Nephron progenitor cell (in vitro differentiated cells): Measurements from ENCODE around the gene ARL6.
A peak's percentile ranks its signal among the peaks of the same experiment; 100 is the strongest.

Experiments
- DNase-seq: peaks from one replicate; pipeline ENCODE4 v3.0.0; 2021
- H3K27ac Mint-ChIP-seq: 2 replicates; pipeline ENCODE4 v1.8.0; 2021; ENCODE audit warnings: mild to moderate bottlenecking, moderate library complexity, mixed read lengths
- H3K27me3 Mint-ChIP-seq: 2 replicates; pipeline ENCODE4 v1.8.0; 2021; ENCODE audit warnings: mild to moderate bottlenecking, low read depth, mixed read lengths; ENCODE audit not compliant: poor library complexity
- H3K36me3 Mint-ChIP-seq: 2 replicates; pipeline ENCODE4 v1.8.0; 2021; ENCODE audit warnings: low read depth, mixed read lengths
- H3K4me1 Mint-ChIP-seq: 2 replicates; pipeline ENCODE4 v1.8.0; 2021; ENCODE audit warnings: mixed read lengths
- H3K4me3 Mint-ChIP-seq: 2 replicates; pipeline ENCODE4 v1.8.0; 2021; ENCODE audit warnings: mild to moderate bottlenecking, moderate library complexity, mixed read lengths
- H3K9me3 Mint-ChIP-seq: 2 replicates; pipeline ENCODE4 v1.8.0; 2021; ENCODE audit warnings: mild to moderate bottlenecking, moderate library complexity, mixed read lengths
- TF ChIP-seq, protein P1 (sequence below): fragments of 200-600 bp; sonication (generic); IDR thresholded peaks from 2 replicates; pipeline ENCODE4 v1.5.0; 2021; ENCODE audit warnings: antibody characterized with exemption

The ARL6 gene

DNA sequence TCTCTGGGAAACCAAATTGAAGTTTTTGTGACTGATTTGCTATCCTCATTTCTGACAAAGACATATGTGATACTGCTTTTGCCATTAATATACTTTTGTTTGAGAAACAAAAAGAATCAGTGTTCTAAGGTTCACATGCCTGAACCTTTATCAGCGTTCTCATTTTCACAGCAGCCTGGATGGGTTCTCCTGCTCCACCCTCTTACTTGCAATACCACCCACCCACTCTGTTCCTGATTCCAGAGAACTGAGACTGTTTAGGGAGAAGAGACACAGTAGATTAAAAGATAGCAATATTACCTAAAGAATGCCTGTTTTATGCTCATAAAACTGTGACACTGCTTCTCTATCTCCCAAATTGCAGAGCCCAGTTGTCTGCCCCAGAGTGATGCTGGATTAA is 25.8 kb upstream of the ARL6 start:
- TF ChIP-seq, protein P1, sequence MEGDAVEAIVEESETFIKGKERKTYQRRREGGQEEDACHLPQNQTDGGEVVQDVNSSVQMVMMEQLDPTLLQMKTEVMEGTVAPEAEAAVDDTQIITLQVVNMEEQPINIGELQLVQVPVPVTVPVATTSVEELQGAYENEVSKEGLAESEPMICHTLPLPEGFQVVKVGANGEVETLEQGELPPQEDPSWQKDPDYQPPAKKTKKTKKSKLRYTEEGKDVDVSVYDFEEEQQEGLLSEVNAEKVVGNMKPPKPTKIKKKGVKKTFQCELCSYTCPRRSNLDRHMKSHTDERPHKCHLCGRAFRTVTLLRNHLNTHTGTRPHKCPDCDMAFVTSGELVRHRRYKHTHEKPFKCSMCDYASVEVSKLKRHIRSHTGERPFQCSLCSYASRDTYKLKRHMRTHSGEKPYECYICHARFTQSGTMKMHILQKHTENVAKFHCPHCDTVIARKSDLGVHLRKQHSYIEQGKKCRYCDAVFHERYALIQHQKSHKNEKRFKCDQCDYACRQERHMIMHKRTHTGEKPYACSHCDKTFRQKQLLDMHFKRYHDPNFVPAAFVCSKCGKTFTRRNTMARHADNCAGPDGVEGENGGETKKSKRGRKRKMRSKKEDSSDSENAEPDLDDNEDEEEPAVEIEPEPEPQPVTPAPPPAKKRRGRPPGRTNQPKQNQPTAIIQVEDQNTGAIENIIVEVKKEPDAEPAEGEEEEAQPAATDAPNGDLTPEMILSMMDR = no peak
- Mint-ChIP-seq H3K27ac (no peak overlapping the region), H3K4me3 (no peak overlapping the region), H3K4me1 (peaks cover 51% of the 10 kb centered on the region), H3K27me3 (peaks cover 6% of the 10 kb centered on the region), H3K9me3 (no peaks in the 10 kb centered on the region), H3K36me3 (no peaks in the 10 kb centered on the region)
- no peak for DNase-seq

DNA sequence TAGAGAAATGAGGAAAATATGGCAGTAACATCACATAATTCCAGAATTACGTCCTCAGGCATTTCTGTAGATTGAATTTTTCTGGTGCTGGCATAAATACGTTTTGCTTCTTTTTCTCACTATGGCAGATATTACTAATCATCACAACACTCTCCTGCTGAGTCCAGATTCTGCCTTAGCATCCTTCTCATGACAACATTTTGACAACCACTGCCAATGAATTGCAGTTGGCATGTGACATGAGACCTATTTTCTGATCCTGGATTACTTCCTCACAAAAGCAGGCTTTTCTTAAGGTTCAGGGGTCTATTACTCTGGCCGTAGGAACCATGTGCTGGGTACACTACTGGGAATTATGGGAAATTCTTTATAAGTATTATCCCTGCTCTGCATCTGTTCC is 22.5 kb upstream of the ARL6 start:
- Mint-ChIP-seq H3K4me3 (no peak overlapping the region), H3K27me3 (peaks cover 9% of the 10 kb centered on the region), H3K9me3 (no peaks in the 10 kb centered on the region), H3K36me3 (no peaks in the 10 kb centered on the region), H3K4me1 (peaks cover 45% of the 10 kb centered on the region), H3K27ac (no peak overlapping the region)
- TF ChIP-seq, protein P1 = no peak
- DNase-seq = no peak

DNA sequence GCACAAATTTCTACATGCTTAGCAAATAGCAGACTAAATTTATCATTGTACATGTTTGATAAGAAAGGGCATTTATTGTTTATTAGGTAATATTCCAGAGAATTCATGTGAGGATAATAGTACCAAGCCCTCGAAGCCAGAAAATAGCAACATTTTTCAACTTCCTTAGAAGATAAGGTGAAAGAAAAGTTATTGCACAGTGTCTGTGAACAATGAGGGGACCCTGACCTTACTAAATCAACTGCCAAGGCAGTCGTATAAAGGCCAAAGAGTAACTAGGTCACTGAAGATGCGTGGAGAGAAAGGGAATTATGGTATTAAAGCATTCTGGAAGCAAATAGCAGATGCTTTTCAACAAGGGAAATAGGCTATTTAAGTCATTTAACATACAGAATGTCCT is 20.3 kb upstream of the ARL6 start:
- Mint-ChIP-seq H3K9me3 (no peaks in the 10 kb centered on the region), H3K4me1 (peaks cover 23% of the 10 kb centered on the region), H3K27ac (no peak overlapping the region), H3K27me3 (peaks cover 9% of the 10 kb centered on the region), H3K36me3 (no peaks in the 10 kb centered on the region), H3K4me3 (no peak overlapping the region)
- TF ChIP-seq, protein P1 = no peak
- no peak for DNase-seq

DNA sequence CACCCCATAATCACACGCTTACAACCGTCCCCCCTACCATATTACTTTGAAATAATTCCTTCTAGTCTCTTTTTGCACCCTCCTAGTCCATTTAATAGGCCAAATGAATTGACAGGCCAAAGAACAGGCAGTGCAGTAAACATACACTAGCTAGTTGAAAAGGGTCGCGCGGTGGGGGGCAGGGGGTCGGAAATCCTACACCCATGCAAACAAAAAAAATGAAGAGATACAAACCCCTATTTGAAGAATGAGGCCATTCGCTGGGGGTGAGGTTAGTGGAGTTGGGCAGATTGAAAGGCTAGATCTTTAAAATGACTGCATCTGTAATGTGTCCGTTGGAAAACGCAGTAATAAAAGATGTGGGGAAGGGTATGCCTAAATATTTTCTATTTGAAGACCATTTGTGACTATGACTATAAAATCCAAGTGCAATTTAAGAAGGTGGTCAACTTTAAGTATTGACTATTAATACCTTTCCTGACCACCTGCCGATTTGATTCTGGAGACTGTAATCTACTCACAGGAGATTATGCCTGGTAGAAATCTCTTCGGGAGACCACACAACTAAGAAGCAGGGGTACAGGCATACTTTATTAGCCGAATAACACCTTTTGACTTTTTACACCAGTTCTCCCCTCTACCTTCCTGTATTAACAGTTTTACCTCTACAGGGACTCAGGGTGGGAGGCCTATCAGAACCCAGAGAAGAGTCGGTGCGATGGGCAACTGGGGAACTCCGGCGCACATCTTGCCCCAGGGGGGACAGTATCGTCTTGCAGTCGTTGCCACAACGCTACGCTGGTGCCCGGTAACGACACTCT is 762 bp upstream of the ARL6 start:
- Mint-ChIP-seq H3K4me1 (peaks cover 42% of the 10 kb centered on the region), H3K27me3 (peaks cover 4% of the 10 kb centered on the region), H3K4me3 (peak overlapping the region; percentile 99), H3K36me3 (peaks cover 1% of the 10 kb centered on the region), H3K9me3 (no peaks in the 10 kb centered on the region), H3K27ac (peak overlapping the region; percentile 100)
- TF ChIP-seq, protein P1 = no peak
- DNase-seq = peak; percentile 19

DNA sequence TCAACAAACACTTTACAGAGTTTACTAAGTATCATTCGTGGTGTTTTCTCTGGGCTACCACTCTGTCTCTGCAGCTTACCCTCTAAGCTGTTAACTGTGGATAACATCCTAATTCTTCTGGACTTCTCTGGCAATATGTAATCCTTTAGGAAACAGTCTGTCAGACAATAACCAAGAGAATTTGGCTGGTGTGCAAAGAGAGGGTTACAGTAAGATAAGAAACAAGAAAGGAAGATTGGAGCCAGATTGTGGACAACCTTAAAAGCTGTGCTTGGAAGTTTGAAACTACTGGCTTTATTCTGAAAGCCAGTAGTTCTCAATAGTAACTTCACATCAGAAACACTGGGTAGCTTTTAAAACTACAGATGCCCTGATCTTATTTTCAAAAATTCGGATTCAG is 778 bp downstream of the ARL6 start:
- TF ChIP-seq, protein P1 = no peak
- peak overlapping the region; percentile 99 for H3K4me3 Mint-ChIP-seq
- peaks cover 4% of the 10 kb centered on the region for H3K27me3 Mint-ChIP-seq
- H3K4me1 Mint-ChIP-seq = peaks cover 42% of the 10 kb centered on the region
- H3K36me3 Mint-ChIP-seq = peaks cover 17% of the 10 kb centered on the region
- H3K27ac Mint-ChIP-seq = no peak overlapping the region
- DNase-seq = no peak
- H3K9me3 Mint-ChIP-seq = peaks cover 7% of the 10 kb centered on the region

DNA sequence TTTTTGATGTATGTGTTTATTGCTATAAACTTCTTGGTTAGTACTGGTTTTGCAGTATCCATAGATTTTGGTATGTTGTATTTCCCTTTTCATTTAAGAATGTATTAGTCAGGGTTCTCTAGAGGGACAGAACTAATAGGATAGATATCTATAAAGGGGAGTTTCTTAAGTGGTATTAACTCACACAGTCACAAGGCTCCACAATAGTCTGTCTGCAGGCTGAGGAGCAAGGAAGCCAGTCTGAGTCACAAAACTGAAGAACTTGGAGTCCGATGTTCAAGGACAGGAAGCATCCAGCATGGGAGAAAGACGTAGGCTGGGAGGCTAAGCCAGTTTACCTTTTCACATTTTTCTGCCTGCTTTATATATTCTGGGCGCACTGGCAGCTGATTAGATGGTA is 8.4 kb downstream of the ARL6 start:
- Mint-ChIP-seq H3K9me3 (peaks cover 31% of the 10 kb centered on the region), H3K36me3 (peaks cover 79% of the 10 kb centered on the region)
- DNase-seq = no peak

More for the DNA sequence above, 8.4 kb downstream of the ARL6 start:
- no peak overlapping the region for H3K4me3 Mint-ChIP-seq
- H3K27ac Mint-ChIP-seq = no peak overlapping the region
- TF ChIP-seq, protein P1 = no peak
- H3K27me3 Mint-ChIP-seq = no peaks in the 10 kb centered on the region
- H3K4me1 Mint-ChIP-seq = no peaks in the 10 kb centered on the region
